GM12873 (cell line): ENCODE measurements around the gene GRIPAP1.

ENCODE experiments used
- CTCF ChIP-seq: IDR thresholded peaks from 2 replicates; pipeline ENCODE4 v1.5.1; 2012; ENCODE audit warnings: low read depth, mild to moderate bottlenecking, moderate library complexity, low read length, control low read depth; ENCODE audit not compliant: insufficient read depth; ENCODE audit errors: missing control alignments

GRIPAP1 gene

GRCh38 chrX:48938721-48939425, 63.2 kb downstream of the GRIPAP1 start:
- no peak for TF ChIP-seq CTCF

DNA sequence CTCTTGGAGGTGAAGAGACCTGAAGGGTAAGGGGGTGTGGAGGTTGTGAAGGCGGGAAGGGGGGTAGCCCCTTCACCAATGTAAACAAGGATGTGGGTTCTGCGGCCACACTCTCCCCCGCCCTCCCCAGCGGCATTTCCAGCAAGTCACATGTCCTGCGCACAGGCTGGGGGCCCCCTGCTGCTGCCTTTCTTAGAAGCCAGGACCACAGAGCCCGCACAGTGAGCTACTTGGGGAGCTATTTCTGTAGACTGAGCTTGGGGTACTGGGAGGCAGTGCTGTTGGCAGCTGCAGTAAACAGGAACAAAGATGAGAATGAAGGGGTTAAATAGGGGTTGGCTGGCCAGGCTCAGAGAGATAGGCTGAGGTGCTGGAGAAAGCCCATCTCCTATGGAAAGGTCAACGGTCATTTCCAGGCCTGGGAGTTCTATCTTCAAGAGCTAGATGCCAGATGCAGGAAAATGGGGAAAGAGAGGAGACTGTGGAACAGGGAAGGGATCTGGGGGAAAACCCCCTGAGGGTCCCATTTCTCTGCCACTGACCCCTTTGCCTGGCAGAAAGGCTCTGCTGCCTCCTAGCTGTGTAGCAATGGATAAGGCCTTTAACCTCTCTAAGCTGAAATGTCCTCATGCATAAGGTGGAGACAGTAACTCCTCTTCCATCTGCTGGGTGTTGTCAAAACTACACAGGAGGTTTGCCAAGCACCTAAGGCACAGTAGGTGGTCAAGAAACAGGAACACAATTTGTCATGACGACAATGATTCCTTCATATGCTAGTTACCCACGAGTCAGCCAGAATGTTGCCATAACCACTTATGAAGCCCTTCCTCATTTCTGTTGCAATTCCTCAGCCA, 64.8 kb downstream of the GRIPAP1 start:
- TF ChIP-seq CTCF = peak; percentile 54

DNA sequence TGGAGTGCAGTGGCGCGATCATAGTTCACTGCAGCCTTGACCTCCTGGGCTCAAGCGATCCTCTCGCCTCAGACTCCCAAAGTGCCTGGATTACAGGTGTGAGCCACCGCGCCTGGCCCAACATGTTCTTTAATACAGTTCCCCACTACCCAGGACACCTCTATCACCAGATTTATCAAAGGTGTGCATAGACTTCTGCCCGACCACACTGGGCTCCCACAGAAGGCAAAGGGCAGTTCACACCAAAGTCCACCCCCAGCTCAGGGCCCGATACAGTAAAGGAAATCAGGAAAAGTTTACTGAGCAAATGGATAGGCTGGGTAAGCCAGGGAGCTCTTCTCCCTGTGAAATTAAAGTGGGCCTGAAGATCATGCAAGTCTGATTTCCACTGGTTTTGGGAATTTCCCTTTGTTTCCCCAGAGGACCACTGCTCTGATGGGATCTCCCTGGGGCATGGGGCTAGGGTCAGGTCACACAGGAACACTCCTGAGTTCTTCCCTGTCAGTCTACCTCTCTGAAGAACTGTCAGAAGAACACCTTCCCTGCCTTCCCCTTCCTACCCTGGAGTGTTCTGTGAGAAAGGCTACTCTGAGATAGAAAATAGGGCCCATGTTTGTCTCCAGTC, 65.5 kb downstream of the GRIPAP1 start:
- TF ChIP-seq CTCF = no peak

GRCh38 chrX:48935301-48935670, 66.8 kb downstream of the GRIPAP1 start:
- no peak for TF ChIP-seq CTCF

DNA sequence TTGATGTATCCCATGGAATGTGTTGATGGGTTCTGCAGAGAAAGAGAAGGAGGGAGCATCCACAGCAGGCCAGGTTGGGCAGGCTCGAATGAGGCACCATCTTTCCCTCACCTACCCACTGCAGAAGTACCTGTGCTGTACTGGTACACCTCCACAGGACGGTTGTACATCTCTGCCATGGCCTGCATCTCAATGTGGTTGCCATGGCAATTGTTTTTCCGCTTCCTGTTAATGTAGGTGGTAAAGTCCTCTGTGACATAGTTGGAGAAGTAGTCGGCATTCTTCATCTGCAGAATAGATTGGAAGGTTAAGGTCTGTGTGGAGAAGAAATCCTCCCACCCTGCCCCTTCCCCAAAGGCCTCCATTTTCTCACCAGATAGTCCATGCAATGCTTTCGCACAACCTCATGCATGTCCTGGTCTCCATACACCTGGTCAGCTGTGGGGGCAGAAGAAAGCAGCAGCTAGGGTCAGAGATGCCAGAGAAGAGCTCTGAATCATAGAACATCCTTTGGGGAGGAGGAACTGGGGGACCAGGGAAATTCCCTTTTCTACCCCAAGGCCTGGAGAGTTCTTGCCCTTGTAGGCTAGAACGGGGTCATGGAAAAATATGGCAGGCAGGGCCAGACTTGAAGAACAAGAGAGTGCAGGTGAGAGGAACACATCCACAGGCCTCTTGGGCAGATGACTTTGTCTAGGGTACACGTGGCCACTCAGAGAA, 67.3 kb downstream of the GRIPAP1 start:
- TF ChIP-seq CTCF = no peak

DNA sequence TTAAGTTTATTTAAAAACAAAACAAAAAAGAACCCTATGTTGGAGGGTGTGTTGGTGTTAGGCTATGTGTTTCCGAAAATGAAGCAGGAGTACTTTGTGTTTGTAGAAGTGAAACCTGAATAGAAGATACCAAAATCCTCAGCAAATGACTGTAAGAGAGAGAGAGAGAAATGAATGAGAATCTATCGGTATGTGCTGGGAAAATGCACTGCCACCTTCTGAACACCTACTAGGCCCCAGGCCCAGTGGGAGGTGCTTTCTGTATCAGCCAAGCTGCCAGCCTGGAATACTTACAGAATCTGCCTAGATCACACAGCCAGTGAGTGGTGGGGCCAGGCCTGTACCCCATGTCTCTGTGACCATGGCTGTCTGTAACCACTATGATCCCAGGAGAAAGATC, 68.3 kb downstream of the GRIPAP1 start:
- no peak for TF ChIP-seq CTCF

DNA sequence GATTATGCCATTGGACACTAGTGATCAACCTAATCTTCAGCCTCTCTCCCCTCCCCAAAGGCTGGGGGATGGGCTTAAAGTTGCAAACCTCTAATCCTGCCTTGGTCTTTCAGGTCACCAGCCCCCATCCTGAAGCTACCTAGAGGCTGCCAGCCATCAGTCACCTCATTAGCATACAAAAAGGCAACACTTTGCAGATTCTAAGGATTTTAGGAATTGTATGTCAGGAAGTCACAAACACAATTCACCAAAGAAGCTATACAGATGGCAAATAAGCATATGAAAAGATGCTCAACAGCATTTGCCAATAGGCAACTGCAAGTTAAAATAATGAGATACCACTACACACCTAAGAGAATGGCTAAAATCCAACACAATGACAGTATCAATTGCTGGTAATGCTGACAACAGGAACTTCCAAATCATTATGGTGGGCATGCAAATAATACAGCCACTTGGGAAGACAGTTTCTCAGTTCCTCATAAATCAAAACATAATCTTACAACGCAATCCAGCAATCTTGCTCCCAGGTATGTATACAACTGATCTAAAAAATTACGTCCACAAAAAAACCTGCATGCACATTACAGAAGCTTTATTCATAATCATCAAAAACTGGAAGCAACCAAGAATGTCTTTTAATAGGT, 74.2 kb downstream of the GRIPAP1 start:
- no peak for TF ChIP-seq CTCF
